K562 (cell line): Measurements from ENCODE around the gene STON2. TPM values are rescaled to one million over a fixed set of nuclear protein-coding genes. Genes with fewer than 3 reads are reported as not detected.
A peak's percentile ranks its signal among the peaks of the same experiment; 100 is the strongest.

ENCODE experiments used
- CAMTA2 ChIP-seq: fragments of 250-450 bp; sonication (Bioruptor Pico); conservative IDR thresholded peaks from 2 replicates; pipeline ENCODE4 v1.5.1; 2022
- CEBPB ChIP-seq: fragments of 450-650 bp; IDR thresholded peaks from 2 replicates; pipeline ENCODE4 v1.6.1; 2016; ENCODE audit warnings: missing genetic modification characterization, missing compliant biosample characterization
- CEBPG ChIP-seq, 3 experiments: fragments of 200-800 bp in 1 of 3; sonication (Bioruptor generic) in 1 of 3; sonication (generic) in 1 of 3; formaldehyde crosslinking in 1 of 3; IDR thresholded peaks in 2 of 3; conservative IDR thresholded peaks in 1 of 3; 2 replicates each; pipeline versions ENCODE4 v1.6.1 to v1.8.0; 2016 to 2022; ENCODE audit warnings: missing compliant biosample characterization in 2 of 3, missing genetic modification characterization in 2 of 3, mild to moderate bottlenecking in 1 of 3, missing genetic modification reagents in 1 of 3
- CHD1 ChIP-seq: fragments of 200-600 bp; sonication (generic); IDR thresholded peaks from one replicate; pipeline ENCODE4 v1.6.1; 2012; ENCODE audit warnings: mild to moderate bottlenecking, moderate library complexity, low read length, inconsistent platforms
- DPF2 ChIP-seq: fragments of 450-650 bp; IDR thresholded peaks from 2 replicates; pipeline ENCODE4 v1.6.1; 2016
- HES1 ChIP-seq: fragments of 450-650 bp; IDR thresholded peaks from 2 replicates; pipeline ENCODE4 v1.6.1; 2016; ENCODE audit warnings: low read depth, mild to moderate bottlenecking, moderate library complexity
- ILK ChIP-seq: fragments of 450-650 bp; IDR thresholded peaks from 2 replicates; pipeline ENCODE4 v1.6.1; 2016; ENCODE audit warnings: missing genetic modification characterization, low read depth, mild to moderate bottlenecking, missing compliant biosample characterization, moderate library complexity, borderline replicate concordance
- KDM5B ChIP-seq: fragments of 200-600 bp; sonication (generic); IDR thresholded peaks from 2 replicates; pipeline ENCODE4 v1.6.1; 2012; ENCODE audit warnings: low read depth, mild to moderate bottlenecking, moderate library complexity, low read length, control low read depth, inconsistent platforms; ENCODE audit not compliant: insufficient replicate concordance
- MLX ChIP-seq, 2 experiments: fragments of 450-650 bp in 1 of 2; sonication (generic) in 1 of 2; formaldehyde crosslinking; conservative IDR thresholded peaks; 2 replicates each; pipeline versions ENCODE4 v1.4.0 to v1.8.1; 2020 to 2022; ENCODE audit warnings: mild to moderate bottlenecking in 1 of 2, missing genetic modification reagents in 1 of 2
- MNT ChIP-seq, 2 experiments: fragments of 450-650 bp; conservative IDR thresholded peaks; 2 replicates each; pipeline ENCODE4 v1.6.1; 2017; ENCODE audit warnings: mild to moderate bottlenecking in 2 of 2, moderate library complexity in 2 of 2
- NCOA4 ChIP-seq: fragments of 450-650 bp; IDR thresholded peaks from 2 replicates; pipeline ENCODE4 v1.6.1; 2018; ENCODE audit warnings: mild to moderate bottlenecking; ENCODE audit not compliant: partially characterized antibody
- NFE2L1 ChIP-seq: fragments of 450-650 bp; IDR thresholded peaks from 2 replicates; pipeline ENCODE4 v1.6.1; 2016; ENCODE audit warnings: missing genetic modification characterization, low read depth, mild to moderate bottlenecking, missing compliant biosample characterization, moderate library complexity, borderline replicate concordance
- PKNOX1 ChIP-seq: fragments of 450-650 bp; IDR thresholded peaks from 2 replicates; pipeline ENCODE4 v1.6.1; 2016
- PYGO2 ChIP-seq: fragments of 450-650 bp; IDR thresholded peaks from 2 replicates; pipeline ENCODE4 v1.6.1; 2016; ENCODE audit warnings: mild to moderate bottlenecking, missing genetic modification characterization, moderate library complexity, missing compliant biosample characterization
- RBFOX2 ChIP-seq: fragments of 200-400 bp; formaldehyde crosslinking; IDR thresholded peaks from 2 replicates; pipeline ENCODE4 v1.6.1; 2017; ENCODE audit warnings: low read depth, mild to moderate bottlenecking, low read length, moderate library complexity
- TSC22D4 ChIP-seq: fragments of 450-650 bp; IDR thresholded peaks from 2 replicates; pipeline ENCODE4 v1.6.1; 2016; ENCODE audit warnings: missing genetic modification characterization, missing biosample characterization, control low read depth
- VEZF1 ChIP-seq: fragments of 200-800 bp; sonication (Bioruptor generic); IDR thresholded peaks from 2 replicates; pipeline ENCODE4 v1.6.1; 2017; ENCODE audit warnings: missing genetic modification characterization, missing compliant biosample characterization
- XRCC3 ChIP-seq: fragments of 450-650 bp; IDR thresholded peaks from 2 replicates; pipeline ENCODE4 v1.6.1; 2017; ENCODE audit warnings: mild to moderate bottlenecking, moderate library complexity
- ZNF639 ChIP-seq, 2 experiments: fragments of 200-800 bp in 1 of 2; sonication (Bioruptor generic) in 1 of 2; sonication (generic) in 1 of 2; formaldehyde crosslinking in 1 of 2; IDR thresholded peaks in 1 of 2; conservative IDR thresholded peaks in 1 of 2; 2 replicates each; pipeline versions ENCODE4 v1.5.0 to v1.6.1; 2016 to 2020; ENCODE audit warnings: missing compliant biosample characterization in 1 of 2, missing genetic modification characterization in 1 of 2, missing genetic modification reagents in 1 of 2
- ZNF695 ChIP-seq: fragments of 450-650 bp; formaldehyde crosslinking; IDR thresholded peaks from 2 replicates; pipeline ENCODE4 v1.4.0; 2020; ENCODE audit warnings: mild to moderate bottlenecking, moderate library complexity
- ZNF830 ChIP-seq: fragments of 250-450 bp; sonication (Bioruptor Pico); IDR thresholded peaks from 2 replicates; pipeline ENCODE4 v1.5.0; 2021; ENCODE audit warnings: mild to moderate bottlenecking
- polyA plus RNA-seq, 8 experiments: library from polyadenylated mRNA; depleted of rRNA in 4 of 8; stranded (reverse) in 5 of 8; unstranded in 3 of 8; fragments of >200 nt; fragmentation: Nextera tagmentation in 2 of 8; fragmentation: Illumina TruSeq in 1 of 8; extraction: Ambion mirVana in 2 of 8; extraction: Trizol in 1 of 8; gene quantifications; 2 replicates each; pipeline versions ENCODE4 v1.2.1 to v1.2.3, GENCODE V29; 2011 to 2014; ENCODE audit warnings: inconsistent platforms in 1 of 8, missing spikeins in 1 of 8
- total RNA-seq, 7 experiments: library from RNA; depleted of rRNA in 6 of 7; stranded (reverse); fragments of >200 nt in 6 of 7; fragmentation: Illumina TruSeq in 2 of 7; extraction: Trizol in 2 of 7; gene quantifications; 2 replicates each; pipeline versions ENCODE4 v1.2.1 to v1.2.3, GENCODE V29; 2011 to 2021; ENCODE audit warnings: low replicate concordance in 1 of 7

The STON2 gene
- total and polyA plus RNA-seq, 9 of the 15 experiments (the other 6 are each of a cell fraction or from before 2014, with no cell fraction given), result 7.8 to 99.3 (median 53.5) TPM

- TF ChIP-seq ZNF639 (CRISPR knock-in tag; conservative IDR thresholded peaks at IDR 0.05 in 1 of 2, IDR thresholded peaks at IDR 0.05 in 1 of 2) (no peak), CHD1 (no peak), ZNF830 (CRISPR knock-in tag) (no peak), CEBPG (CRISPR knock-in tag; IDR thresholded peaks at IDR 0.05) (peak; percentile 66), CEBPG (tag; conservative IDR thresholded peaks at IDR 0.05 in 1 of 2, IDR thresholded peaks at IDR 0.05 in 1 of 2) (peak; percentile 62 to 71; a peak in 3 of 4 replicates), TSC22D4 (tag) (no peak), MNT (conservative IDR thresholded peaks at IDR 0.05) (0 out of 4 replicates have a peak, but pooled peaks of 1 of the 2 experiments have one; percentile 31), CEBPB (peak; percentile 89), HES1 (no peak), NFE2L1 (tag) (no peak), CAMTA2 (no peak), XRCC3 (no peak), DPF2 (peak; percentile 23; the same call in 1 of the 2 replicates), MLX (CRISPR knock-in tag; conservative IDR thresholded peaks at IDR 0.05) (no peak), PYGO2 (tag) (no peak), ILK (tag) (no peak), KDM5B (no peak), VEZF1 (CRISPR knock-in tag) (peak; percentile 29), ZNF695 (no peak), RBFOX2 (no peak), PKNOX1 (peak; percentile 75), NCOA4 (no peak)
These were observed 16.9 kb upstream of the STON2 start (continued) for GRCh38 chr14:81416981-81417380.
